ENCODE measurements around the gene GIGYF2. TPM values are rescaled to one million over a fixed set of nuclear protein-coding genes. Genes with fewer than 3 reads are reported as not detected.

The GIGYF2 gene
- total and polyA plus RNA-seq, 9 donors = 26.4 to 49.4 (median 42.0) TPM

DNA sequence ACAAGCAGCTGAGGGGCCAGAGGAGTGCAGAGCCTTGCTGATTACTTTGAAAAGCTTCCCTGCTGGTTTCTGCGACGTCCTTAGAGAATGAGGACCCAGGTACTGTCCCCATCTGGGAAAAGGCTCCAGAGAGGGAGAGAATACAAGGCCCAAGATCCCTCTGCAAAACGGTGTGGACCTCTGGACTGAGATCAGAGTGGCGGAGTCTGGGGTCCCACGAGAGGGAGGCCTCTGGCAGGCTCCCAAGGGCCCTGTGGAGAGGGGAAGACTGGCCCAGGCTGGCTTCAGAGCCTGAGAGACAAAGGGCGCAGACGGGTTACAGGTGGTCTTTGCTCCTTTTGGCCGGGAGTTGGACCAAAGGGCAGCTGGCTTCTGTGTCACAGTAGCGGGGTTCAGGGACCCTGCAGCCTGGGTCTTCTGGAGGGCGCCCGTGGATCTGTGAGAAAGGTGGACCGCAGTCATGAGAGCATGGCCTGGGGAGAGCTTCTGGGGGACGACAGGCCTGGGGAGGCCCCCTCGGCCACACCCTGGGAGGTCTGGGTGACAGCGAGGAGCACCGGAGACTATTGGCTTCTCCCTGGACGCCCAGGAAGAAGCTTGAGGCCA, 173.7 kb downstream of the GIGYF2 start:
- WGBS (ENCODE audit: insufficient coverage) = 78% methylated on average over 16 of the region's 17 CpGs
- Histone ChIP-seq H3K27ac (ENCODE audit: low read length) (no peak overlapping the region), H3K9me3 (replicated peaks; ENCODE audit: control insufficient read depth, low read depth, low read length) (no peaks in the 10 kb centered on the region), H3K27me3 (ENCODE audit: control insufficient read depth, insufficient read depth, low read length) (peaks cover 13% of the 10 kb centered on the region), H3K4me3 (ENCODE audit: low read length) (no peak overlapping the region), H3K36me3 (ENCODE audit: control insufficient read depth, insufficient read depth, low read length) (no peaks in the 10 kb centered on the region), H3K4me1 (ENCODE audit: control insufficient read depth, insufficient read depth, low read length) (peaks cover 4% of the 10 kb centered on the region)
- DNase-seq = no peak

DNA sequence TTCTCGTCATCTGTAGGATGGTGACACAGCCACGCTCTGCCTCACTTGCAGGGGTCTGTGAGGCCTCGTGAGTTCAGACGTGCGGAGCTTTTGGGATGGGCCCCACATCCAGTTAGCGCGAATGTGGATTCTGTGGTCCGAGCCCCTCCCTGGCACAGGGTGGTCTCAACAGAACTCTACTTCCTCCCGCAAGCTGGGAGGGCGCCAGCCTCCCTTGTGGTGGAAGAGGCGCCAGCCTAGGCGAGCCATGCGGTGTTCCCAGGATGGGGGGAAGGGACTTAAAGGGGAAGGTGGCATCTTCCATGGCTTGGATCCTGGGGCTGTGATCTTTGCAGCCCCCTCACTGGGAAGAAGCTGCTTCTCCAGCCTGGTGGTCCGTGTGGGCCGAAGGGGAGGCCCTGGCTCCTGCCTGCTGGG, 174.3 kb downstream of the GIGYF2 start:
- H3K27ac ChIP-seq (ENCODE audit: low read length) = no peak overlapping the region
- no peaks in the 10 kb centered on the region for H3K9me3 ChIP-seq (replicated peaks; ENCODE audit: control insufficient read depth, low read depth, low read length)
- DNase-seq = no peak
- H3K4me3 ChIP-seq (ENCODE audit: low read length) = no peak overlapping the region
- H3K36me3 ChIP-seq (ENCODE audit: control insufficient read depth, insufficient read depth, low read length) = no peaks in the 10 kb centered on the region
- 79% methylated on average over 15 of the region's 15 CpGs for WGBS (ENCODE audit: insufficient coverage)
- peaks cover 15% of the 10 kb centered on the region for H3K27me3 ChIP-seq (ENCODE audit: control insufficient read depth, insufficient read depth, low read length)
- H3K4me1 ChIP-seq (ENCODE audit: control insufficient read depth, insufficient read depth, low read length) = peaks cover 4% of the 10 kb centered on the region

DNA sequence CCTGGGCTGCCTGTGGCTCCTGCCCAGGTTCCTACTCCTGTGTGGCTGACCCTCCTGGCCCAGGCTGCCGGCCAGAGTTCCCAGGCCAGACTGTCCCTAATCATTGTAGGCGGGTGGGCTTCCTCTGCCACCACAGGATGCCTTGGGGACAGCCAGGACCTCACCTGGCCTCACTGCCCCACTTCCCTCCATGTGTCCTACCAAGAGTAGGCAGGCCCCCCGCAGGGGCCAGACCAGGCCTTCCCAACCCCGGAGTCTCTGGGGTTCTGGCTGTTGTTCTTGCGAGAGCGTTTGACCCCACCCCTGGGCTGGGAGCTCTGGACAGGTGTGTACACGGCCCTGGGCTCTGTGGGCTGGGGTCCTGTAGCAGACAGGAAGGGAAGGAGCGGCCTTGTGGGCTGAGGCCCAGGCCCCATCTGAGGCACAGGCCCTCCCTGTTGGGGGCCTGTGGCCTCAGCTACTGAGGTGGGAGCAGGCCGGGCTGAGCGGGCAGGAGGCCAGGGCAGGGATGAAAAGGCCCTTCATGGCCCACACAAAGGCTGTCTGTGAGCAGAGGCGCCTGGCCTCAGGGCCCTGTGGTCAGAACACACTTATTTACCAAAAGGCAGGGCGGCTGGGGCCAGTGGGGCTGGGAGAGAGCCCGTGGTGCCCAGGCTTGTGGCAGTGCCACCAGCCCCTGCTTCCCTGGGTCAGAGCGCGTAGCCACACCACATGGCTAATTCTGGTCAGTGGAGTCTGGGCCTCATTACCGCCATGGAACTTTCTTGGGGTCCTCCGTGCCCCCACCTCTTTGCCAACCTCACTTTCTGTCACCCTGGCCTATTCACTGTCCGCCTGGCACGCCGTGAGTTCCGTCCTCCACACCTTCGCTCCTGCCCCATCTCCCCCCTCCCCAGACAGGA, 175.0 kb downstream of the GIGYF2 start:
- H3K9me3 ChIP-seq (replicated peaks; ENCODE audit: control insufficient read depth, low read depth, low read length) = no peaks in the 10 kb centered on the region
- no peaks in the 10 kb centered on the region for H3K36me3 ChIP-seq (ENCODE audit: control insufficient read depth, insufficient read depth, low read length)
- H3K27me3 ChIP-seq (ENCODE audit: control insufficient read depth, insufficient read depth, low read length) = peaks cover 18% of the 10 kb centered on the region
- H3K27ac ChIP-seq (ENCODE audit: low read length) = no peak overlapping the region
- peaks cover 8% of the 10 kb centered on the region for H3K4me1 ChIP-seq (ENCODE audit: control insufficient read depth, insufficient read depth, low read length)
- WGBS (ENCODE audit: insufficient coverage) = 79% methylated on average over 14 of the region's 22 CpGs
- no peak overlapping the region for H3K4me3 ChIP-seq (ENCODE audit: low read length)
- DNase-seq = no peak

DNA sequence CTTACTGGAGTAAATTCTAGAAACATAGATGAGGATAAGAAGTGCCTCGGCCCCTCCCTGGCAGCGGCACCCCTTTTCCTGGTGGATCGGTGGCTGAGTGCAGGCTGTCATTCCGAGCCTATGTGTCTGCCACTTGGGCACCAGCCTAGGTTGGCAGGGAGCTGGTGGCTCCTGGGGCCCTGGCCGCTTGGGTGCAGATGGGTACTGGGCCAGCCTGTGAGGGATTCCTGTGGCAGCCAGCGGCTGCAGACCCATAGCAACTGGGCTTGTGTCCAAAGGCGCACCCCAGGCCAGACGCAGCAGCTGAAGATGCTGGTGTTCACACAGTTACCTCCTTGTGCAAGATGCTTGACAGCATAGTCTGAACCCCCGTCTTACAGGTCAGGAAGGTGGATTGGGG, 175.7 kb downstream of the GIGYF2 start:
- 84% methylated on average over 8 of the region's 9 CpGs for WGBS (ENCODE audit: insufficient coverage)
- H3K27ac ChIP-seq (ENCODE audit: low read length) = no peak overlapping the region
- H3K9me3 ChIP-seq (replicated peaks; ENCODE audit: control insufficient read depth, low read depth, low read length) = no peaks in the 10 kb centered on the region
- no peak overlapping the region for H3K4me3 ChIP-seq (ENCODE audit: low read length)
- peaks cover 8% of the 10 kb centered on the region for H3K4me1 ChIP-seq (ENCODE audit: control insufficient read depth, insufficient read depth, low read length)
- H3K36me3 ChIP-seq (ENCODE audit: control insufficient read depth, insufficient read depth, low read length) = no peaks in the 10 kb centered on the region
- peaks cover 23% of the 10 kb centered on the region for H3K27me3 ChIP-seq (ENCODE audit: control insufficient read depth, insufficient read depth, low read length)
- DNase-seq = no peak

DNA sequence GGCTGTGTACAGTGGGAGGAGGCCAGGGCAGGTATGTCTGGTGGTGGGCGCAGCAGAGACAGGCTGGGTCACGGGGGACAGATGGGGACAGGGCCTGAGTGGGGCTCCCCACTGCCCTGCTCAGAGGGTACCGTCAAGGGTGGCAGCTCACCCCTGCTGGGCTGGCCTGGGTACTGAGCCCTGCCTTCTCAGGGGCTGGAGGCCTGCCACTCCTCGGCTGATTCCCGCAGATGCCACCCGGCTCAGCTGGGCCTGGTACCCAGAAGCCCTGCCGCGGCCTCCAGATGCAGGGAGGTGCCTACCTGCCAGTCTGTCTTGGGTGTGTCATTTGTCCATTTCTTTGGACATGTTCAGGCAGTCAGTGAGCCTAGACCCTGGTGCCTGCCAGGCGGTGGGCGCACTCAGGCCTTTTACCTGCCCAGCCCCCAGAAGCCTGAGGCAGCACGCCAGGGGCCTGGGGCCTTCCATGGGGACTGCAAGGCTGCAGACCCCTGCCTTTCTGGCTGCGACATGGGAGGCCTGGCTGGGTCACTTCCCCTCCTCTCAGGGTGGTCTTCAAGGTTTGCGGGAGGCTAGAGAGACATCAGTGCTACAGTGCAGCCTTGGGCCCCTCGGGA, 176.3 kb downstream of the GIGYF2 start:
- H3K27ac ChIP-seq (ENCODE audit: low read length) = no peak overlapping the region
- peaks cover 8% of the 10 kb centered on the region for H3K4me1 ChIP-seq (ENCODE audit: control insufficient read depth, insufficient read depth, low read length)
- H3K27me3 ChIP-seq (ENCODE audit: control insufficient read depth, insufficient read depth, low read length) = peaks cover 26% of the 10 kb centered on the region
- no peak for DNase-seq
- H3K4me3 ChIP-seq (ENCODE audit: low read length) = no peak overlapping the region
- H3K9me3 ChIP-seq (replicated peaks; ENCODE audit: control insufficient read depth, low read depth, low read length) = no peaks in the 10 kb centered on the region
- no peaks in the 10 kb centered on the region for H3K36me3 ChIP-seq (ENCODE audit: control insufficient read depth, insufficient read depth, low read length)
- 81% methylated on average over 13 of the region's 14 CpGs for WGBS (ENCODE audit: insufficient coverage)

DNA sequence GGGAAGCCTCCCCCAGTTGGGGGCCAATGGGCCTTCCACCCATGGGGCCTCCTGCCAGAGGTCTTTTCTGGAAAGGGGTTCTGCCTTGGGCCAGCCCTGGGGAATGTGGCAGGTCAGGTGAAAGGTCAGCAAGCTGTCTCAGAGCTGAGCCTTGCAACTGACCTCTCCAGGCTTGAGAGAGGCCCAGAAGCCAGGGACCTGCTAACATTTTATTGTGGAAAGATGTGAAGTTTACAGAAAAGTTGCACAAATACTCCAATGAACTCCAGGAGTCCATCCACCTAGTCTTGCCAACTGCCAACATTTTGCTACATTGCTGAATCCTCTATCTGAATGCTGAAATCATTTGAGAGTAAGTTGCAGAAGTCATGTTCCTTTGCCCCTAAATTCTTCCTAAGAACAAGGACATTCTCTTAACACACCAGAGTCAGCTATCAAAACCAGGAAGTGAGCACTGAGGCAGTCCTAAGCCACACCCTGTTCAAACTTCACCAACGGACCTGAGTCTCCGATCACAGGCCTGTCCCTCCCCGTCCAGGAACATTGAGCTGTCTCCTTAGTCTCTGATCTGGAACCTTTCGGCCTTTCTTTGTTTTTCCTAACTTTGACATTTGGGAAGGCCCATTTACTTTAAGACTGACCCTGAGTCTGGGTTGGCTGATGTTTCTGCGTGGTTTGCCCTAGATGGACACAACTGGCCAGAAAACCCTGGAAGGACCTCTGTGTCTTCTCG, 176.9 kb downstream of the GIGYF2 start:
- peaks cover 26% of the 10 kb centered on the region for H3K27me3 ChIP-seq (ENCODE audit: control insufficient read depth, insufficient read depth, low read length)
- no peak for DNase-seq
- no peak overlapping the region for H3K4me3 ChIP-seq (ENCODE audit: low read length)
- 66% methylated on average over 4 of the region's 6 CpGs for WGBS (ENCODE audit: insufficient coverage)
- peaks cover 8% of the 10 kb centered on the region for H3K4me1 ChIP-seq (ENCODE audit: control insufficient read depth, insufficient read depth, low read length)
- no peaks in the 10 kb centered on the region for H3K36me3 ChIP-seq (ENCODE audit: control insufficient read depth, insufficient read depth, low read length)
- no peaks in the 10 kb centered on the region for H3K9me3 ChIP-seq (replicated peaks; ENCODE audit: control insufficient read depth, low read depth, low read length)
- H3K27ac ChIP-seq (ENCODE audit: low read length) = no peak overlapping the region

DNA sequence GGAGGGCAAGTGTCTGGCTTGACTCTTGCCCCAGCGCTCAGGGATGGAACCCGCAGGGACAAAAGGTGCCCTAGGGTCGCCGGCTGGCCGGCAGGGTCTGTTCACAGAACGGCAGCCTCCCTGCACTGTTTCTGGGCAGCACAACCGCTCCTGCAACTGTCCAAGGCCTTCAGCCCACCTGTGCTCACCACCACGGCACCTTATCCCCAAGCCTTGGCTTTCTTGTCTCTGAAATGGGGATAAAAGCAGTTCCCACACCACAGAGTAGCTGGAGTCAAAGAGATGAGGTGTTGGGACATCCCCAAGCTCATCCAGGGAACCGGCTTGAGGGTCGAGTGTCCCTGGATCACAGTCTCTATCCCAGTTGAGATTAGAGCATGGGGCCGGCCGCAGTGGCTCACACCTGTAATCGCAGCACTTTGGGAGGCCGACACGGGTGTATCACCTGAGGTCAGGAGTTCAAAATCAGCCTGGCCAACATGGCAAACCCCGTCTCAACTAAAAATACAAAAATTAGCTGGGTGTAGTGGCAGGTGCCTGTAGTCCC, 177.6 kb downstream of the GIGYF2 start:
- H3K36me3 ChIP-seq (ENCODE audit: control insufficient read depth, insufficient read depth, low read length) = no peaks in the 10 kb centered on the region
- no peaks in the 10 kb centered on the region for H3K9me3 ChIP-seq (replicated peaks; ENCODE audit: control insufficient read depth, low read depth, low read length)
- DNase-seq = no peak
- 87% methylated on average over 11 of the region's 16 CpGs for WGBS (ENCODE audit: insufficient coverage)
- no peak overlapping the region for H3K4me3 ChIP-seq (ENCODE audit: low read length)
- H3K27ac ChIP-seq (ENCODE audit: low read length) = no peak overlapping the region
- H3K27me3 ChIP-seq (ENCODE audit: control insufficient read depth, insufficient read depth, low read length) = peaks cover 26% of the 10 kb centered on the region
- H3K4me1 ChIP-seq (ENCODE audit: control insufficient read depth, insufficient read depth, low read length) = peaks cover 8% of the 10 kb centered on the region

DNA sequence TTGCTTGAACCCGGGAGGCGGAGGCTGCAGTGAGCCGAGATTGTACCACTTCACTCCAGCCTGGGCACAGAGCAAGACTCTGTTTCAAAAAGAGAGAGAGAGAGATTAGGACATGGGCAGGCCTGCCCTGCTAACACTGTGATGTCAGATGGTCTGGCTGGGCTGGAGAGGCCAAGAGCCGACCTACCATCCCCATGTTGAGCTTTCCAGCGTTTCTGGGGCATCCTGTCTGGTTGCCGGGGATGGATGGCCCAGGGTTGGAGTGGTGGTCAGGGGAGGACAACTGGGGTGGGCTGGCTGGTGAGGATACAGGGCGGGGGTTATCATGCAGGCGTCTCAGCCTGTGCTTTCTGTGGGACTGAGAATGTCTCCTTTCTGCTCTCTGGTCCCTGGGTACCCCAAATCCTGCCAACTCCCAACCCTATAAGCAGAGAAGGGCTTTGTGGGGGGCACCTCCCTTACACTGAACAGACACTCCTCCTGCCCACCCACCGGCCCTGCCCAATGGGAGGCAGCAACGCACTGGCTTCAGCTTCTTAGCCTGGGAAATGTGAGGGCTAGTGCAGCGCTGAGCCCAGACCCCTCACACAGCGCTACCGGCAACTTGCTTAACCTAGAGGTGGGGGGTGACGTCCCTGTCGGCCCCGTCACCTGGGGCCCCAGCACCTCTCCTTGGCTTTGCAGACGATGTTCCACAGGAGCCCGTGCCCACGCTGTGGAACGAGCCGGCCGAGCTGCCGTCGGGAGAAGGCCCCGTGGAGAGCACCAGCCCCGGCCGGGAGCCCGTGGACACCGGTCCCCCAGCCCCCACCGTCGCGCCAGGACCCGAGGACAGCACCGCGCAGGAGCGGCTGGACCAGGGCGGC, 178.4 kb downstream of the GIGYF2 start:
- Histone ChIP-seq H3K4me3 (ENCODE audit: low read length) (no peak overlapping the region), H3K27ac (ENCODE audit: low read length) (no peak overlapping the region), H3K27me3 (ENCODE audit: control insufficient read depth, insufficient read depth, low read length) (peaks cover 26% of the 10 kb centered on the region), H3K9me3 (replicated peaks; ENCODE audit: control insufficient read depth, low read depth, low read length) (no peaks in the 10 kb centered on the region), H3K4me1 (ENCODE audit: control insufficient read depth, insufficient read depth, low read length) (peaks cover 8% of the 10 kb centered on the region), H3K36me3 (ENCODE audit: control insufficient read depth, insufficient read depth, low read length) (no peaks in the 10 kb centered on the region)
- DNase-seq = no peak
- WGBS (ENCODE audit: insufficient coverage) = 9% methylated on average over 22 of the region's 37 CpGs
